Measurements from ENCODE around the gene P2RY4.
"Not testable (repeated sequence)": the region's sequence is repeated elsewhere in the genome, so short reads cannot be mapped to it uniquely, and the experiment has no call there.

P2RY4 gene

GRCh38 chrX:70241501-70241900 is 18.5 kb downstream of the P2RY4 start:
- no peak for FAIRE-seq

GRCh38 chrX:70240751-70241150 is 19.3 kb downstream of the P2RY4 start:
- no peak for FAIRE-seq

- no peak for FAIRE-seq
These were observed 25.6 kb downstream of the P2RY4 start, which contains the start of gene AWAT1 for GRCh38 chrX:70234355-70234754. TSS of gene AWAT1 (plus strand) at chrX:70234655. CDS start at chrX:70234696, 41 bp downstream.

GRCh38 chrX:70231666-70232065 is 28.3 kb downstream of the P2RY4 start:
- FAIRE-seq = no peak

- FAIRE-seq = no peak
These were observed 33.3 kb downstream of the P2RY4 start for GRCh38 chrX:70226687-70227086.

- FAIRE-seq = no peak
These were observed 34.0 kb downstream of the P2RY4 start for GRCh38 chrX:70226048-70226447.

GRCh38 chrX:70219938-70220764 is 39.9 kb downstream of the P2RY4 start:
- FAIRE-seq = no peak

GRCh38 chrX:70209570-70209969 is 50.4 kb downstream of the P2RY4 start:
- FAIRE-seq = not testable (repeated sequence)

GRCh38 chrX:70208479-70208878 is 51.5 kb downstream of the P2RY4 start:
- no peak for FAIRE-seq

All from A204.1 (cell line).